HCT116 (cell line): ENCODE results near the gene TIE1. TPM values are rescaled to one million over a fixed set of nuclear protein-coding genes. Genes with fewer than 3 reads are reported as not detected.

Experiments used
- ATAC-seq: fragments of 200-7000 bp; cut with Tn5 transposase; 2 replicates; pipeline ENCODE4 v1.9.1; 2020; ENCODE audit warnings: mild to moderate bottlenecking, moderate library complexity
- BruUV-seq: library from RNA; stranded (reverse); fragments of 400-500 nt; replicated peaks from 2 replicates; lab custom pipeline; 2021; lab: Mats Ljungman, UMichigan
- CTCF ChIA-PET: fragments of 300-600 bp; sonication (Branson Sonifier 250); formaldehyde crosslinking; loops from one replicate; lab custom pipeline; 2021; ENCODE audit warnings: antibody characterized with exemption; lab: Charles Lee
- POLR2A ChIA-PET: fragments of 300-600, 350-600 bp; sonication (Branson Sonifier 250); formaldehyde crosslinking; loops from one replicate; lab custom pipeline; 2021; ENCODE audit warnings: antibody characterized with exemption; lab: Charles Lee
- RAD21 ChIA-PET, 2 experiments: fragments of 300-600 bp; sonication (Branson Sonifier 250); formaldehyde crosslinking; loops; one replicate each; lab custom pipeline; 2023; ENCODE audit warnings: low total read pairs in 2 of 2; ENCODE audit not compliant: uncharacterized antibody in 2 of 2, unreplicated experiment in 2 of 2, low non-redundant PET in 1 of 2; lab: Charles Lee
- DNase-seq: peaks from one replicate; pipeline ENCODE4 v3.0.0-alpha.2; 2010; ENCODE audit warnings: low read depth, low spot score
- H2AFZ ChIP-seq: fragments of 200-600 bp; shearing (Covaris generic), sonication (generic); 2 replicates; pipeline ENCODE4 v1.6.1; 2017; ENCODE audit warnings: low read depth, mixed run types, mixed read lengths, antibody characterized with exemption, low read length; ENCODE audit not compliant: poor library complexity, severe bottlenecking
- H3K27ac ChIP-seq: 2 replicates; pipeline ENCODE4 v1.5.1; 2012; ENCODE audit warnings: low read depth, low read length
- H3K27me3 ChIP-seq: fragments of 200-600 bp; sonication (generic); 2 replicates; pipeline ENCODE4 v1.6.1; 2016; ENCODE audit warnings: mixed run types, low read length, mixed read lengths; ENCODE audit not compliant: insufficient read depth
- H3K36me3 ChIP-seq, 2 experiments: fragments of 200-500 bp in 1 of 2; fragments of 200-600 bp in 1 of 2; sonication (Bioruptor generic) in 1 of 2; sonication (generic) in 1 of 2; 2 replicates each; pipeline versions ENCODE4 v1.5.1 to v1.6.1; 2014 to 2016; ENCODE audit warnings: low read length in 2 of 2, inconsistent platforms in 1 of 2, mixed read lengths in 1 of 2, mixed run types in 1 of 2; ENCODE audit not compliant: insufficient read depth in 2 of 2, control insufficient read depth in 1 of 2
- H3K4me1 ChIP-seq, 2 experiments: fragments of 200-600 bp in 1 of 2; sonication (generic) in 1 of 2; 2 replicates each; pipeline versions ENCODE4 v1.5.1 to v1.6.1; 2012 to 2017; ENCODE audit warnings: low read length in 2 of 2, inconsistent platforms in 1 of 2, mild to moderate bottlenecking in 1 of 2, mixed read lengths in 1 of 2, mixed run types in 1 of 2, moderate library complexity in 1 of 2; ENCODE audit not compliant: insufficient read depth in 2 of 2, control insufficient read depth in 1 of 2
- H3K4me2 ChIP-seq: fragments of 200-600 bp; sonication (generic); 2 replicates; pipeline ENCODE4 v1.6.1; 2017; ENCODE audit warnings: mixed run types, low read length, mixed read lengths
- H3K4me3 ChIP-seq, 2 experiments: fragments of 200-600 bp in 1 of 2; sonication (generic) in 1 of 2; replicated peaks in 1 of 2; 2 replicates each; pipeline ENCODE4 v1.5.1; 2011 to 2016; ENCODE audit warnings: low read length in 2 of 2, control low read depth in 1 of 2, low read depth in 1 of 2, mild to moderate bottlenecking in 1 of 2, mixed read lengths in 1 of 2, mixed run types in 1 of 2
- H3K79me2 ChIP-seq: fragments of 200-600 bp; sonication (generic); 2 replicates; pipeline ENCODE4 v1.6.1; 2017; ENCODE audit warnings: mild to moderate bottlenecking, mixed run types, low read length, moderate library complexity, mixed read lengths; ENCODE audit not compliant: insufficient read depth
- H3K9ac ChIP-seq: fragments of 200-600 bp; sonication (generic); 2 replicates; pipeline ENCODE4 v1.6.1; 2016; ENCODE audit warnings: low read length, mixed read lengths
- H3K9me2 ChIP-seq: fragments of 200-600 bp; sonication (generic), shearing (Covaris generic); 2 replicates; pipeline ENCODE4 v1.6.1; 2017; ENCODE audit warnings: mixed run types, mild to moderate bottlenecking, moderate library complexity; ENCODE audit not compliant: insufficient read depth
- H3K9me3 ChIP-seq, 2 experiments: fragments of 200-500 bp in 1 of 2; fragments of 200-600 bp in 1 of 2; sonication (Bioruptor generic) in 1 of 2; sonication (generic) in 1 of 2; 2 replicates each; pipeline ENCODE4 v1.6.1; 2014 to 2017; ENCODE audit warnings: low read length in 2 of 2, mixed read lengths in 2 of 2, inconsistent platforms in 1 of 2, low read depth in 1 of 2, mild to moderate bottlenecking in 1 of 2, mixed run types in 1 of 2, moderate library complexity in 1 of 2; ENCODE audit not compliant: control insufficient read depth in 1 of 2, insufficient read depth in 1 of 2
- H4K20me1 ChIP-seq: fragments of 200-600 bp; sonication (generic), shearing (Covaris generic); 2 replicates; pipeline ENCODE4 v1.6.1; 2017; ENCODE audit warnings: mixed run types, mild to moderate bottlenecking, moderate library complexity; ENCODE audit not compliant: insufficient read depth
- CEBPB ChIP-seq: IDR thresholded peaks from 2 replicates; pipeline ENCODE4 v1.6.1; 2012; ENCODE audit warnings: low read depth
- POLR2A ChIP-seq: IDR thresholded peaks from 2 replicates; pipeline ENCODE4 v1.7.0; 2011; ENCODE audit warnings: borderline replicate concordance; ENCODE audit not compliant: insufficient read depth, insufficient read length; ENCODE audit errors: extremely low read depth
- POLR2AphosphoS5 ChIP-seq: IDR thresholded peaks from 2 replicates; pipeline ENCODE4 v1.6.1; 2011; ENCODE audit warnings: mild to moderate bottlenecking, low read depth, low read length, moderate library complexity
- RAD21 ChIP-seq: IDR thresholded peaks from 2 replicates; pipeline ENCODE4 v1.6.1; 2012; ENCODE audit warnings: low read depth, mild to moderate bottlenecking
- SIN3A ChIP-seq: IDR thresholded peaks from 2 replicates; pipeline ENCODE4 v1.6.1; 2012; ENCODE audit warnings: low read depth
- SP1 ChIP-seq: IDR thresholded peaks from 2 replicates; pipeline ENCODE4 v1.6.1; 2012; ENCODE audit warnings: low read depth
- YY1 ChIP-seq: IDR thresholded peaks from 2 replicates; pipeline ENCODE4 v1.6.1; 2011; ENCODE audit warnings: low read length, low read depth, moderate library complexity, mild to moderate bottlenecking; ENCODE audit not compliant: insufficient replicate concordance; ENCODE audit errors: extremely low read depth
- intact Hi-C: fragments of 100-400 bp; cut with micrococcal nuclease; formaldehyde crosslinking; loops from 2 replicates; pipeline ENCODE4 v1.10.0; 2022
- total RNA-seq: library from RNA; stranded (reverse); gene quantifications from one replicate; pipeline ENCODE4 v1.2.1, GENCODE V29; 2021; ENCODE audit not compliant: unreplicated experiment
- TF ChIP-seq, protein P1 (sequence below): IDR thresholded peaks from 2 replicates; pipeline ENCODE4 v1.6.1; 2012; ENCODE audit warnings: low read depth

Gene TIE1
- total RNA-seq, 1 experiment from 2014 or later = not detected

DNA sequence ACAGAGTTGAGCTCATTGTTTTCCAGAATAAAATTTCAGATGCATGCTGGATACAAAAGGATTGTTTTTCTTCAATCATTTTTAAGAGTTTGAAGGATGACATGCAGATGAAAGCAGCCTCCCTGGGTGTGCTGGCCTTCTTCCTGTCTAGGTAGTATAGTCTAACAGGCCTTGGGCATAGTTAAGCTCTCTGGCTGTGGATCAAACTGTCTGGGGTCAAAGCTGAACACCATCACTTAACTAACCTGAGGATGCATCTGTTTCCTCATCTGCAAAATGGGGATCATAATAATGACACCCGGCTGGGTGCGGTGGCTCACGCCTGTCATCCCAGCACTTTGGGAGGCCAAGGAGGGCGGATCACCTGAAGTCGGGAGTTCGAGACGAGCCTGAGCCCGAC lies 6.0 kb upstream of the TIE1 start:
- RAD21 ChIA-PET = no interaction called here
- no peaks in the 10 kb centered on the region for H3K79me2 ChIP-seq
- BruUV-seq = no TSS peak
- peaks cover 8 to 16% of the 10 kb centered on the region in 2 experiments; a peak in 3 of 4 replicates for H3K4me1 ChIP-seq
- H3K36me3 ChIP-seq = no peaks in the 10 kb centered on the region
- CTCF ChIA-PET = interaction anchor here (1.1 to 1.9 kb wide), 2 partner anchors 9 kb away, joined by 3 to 11 read pairs; partner anchors contain the start of gene C1orf210
- no peaks in the 10 kb centered on the region for H4K20me1 ChIP-seq
- H3K4me3 ChIP-seq = no peak overlapping the region
- H3K27me3 ChIP-seq = no peaks in the 10 kb centered on the region
- TF ChIP-seq, protein P1, sequence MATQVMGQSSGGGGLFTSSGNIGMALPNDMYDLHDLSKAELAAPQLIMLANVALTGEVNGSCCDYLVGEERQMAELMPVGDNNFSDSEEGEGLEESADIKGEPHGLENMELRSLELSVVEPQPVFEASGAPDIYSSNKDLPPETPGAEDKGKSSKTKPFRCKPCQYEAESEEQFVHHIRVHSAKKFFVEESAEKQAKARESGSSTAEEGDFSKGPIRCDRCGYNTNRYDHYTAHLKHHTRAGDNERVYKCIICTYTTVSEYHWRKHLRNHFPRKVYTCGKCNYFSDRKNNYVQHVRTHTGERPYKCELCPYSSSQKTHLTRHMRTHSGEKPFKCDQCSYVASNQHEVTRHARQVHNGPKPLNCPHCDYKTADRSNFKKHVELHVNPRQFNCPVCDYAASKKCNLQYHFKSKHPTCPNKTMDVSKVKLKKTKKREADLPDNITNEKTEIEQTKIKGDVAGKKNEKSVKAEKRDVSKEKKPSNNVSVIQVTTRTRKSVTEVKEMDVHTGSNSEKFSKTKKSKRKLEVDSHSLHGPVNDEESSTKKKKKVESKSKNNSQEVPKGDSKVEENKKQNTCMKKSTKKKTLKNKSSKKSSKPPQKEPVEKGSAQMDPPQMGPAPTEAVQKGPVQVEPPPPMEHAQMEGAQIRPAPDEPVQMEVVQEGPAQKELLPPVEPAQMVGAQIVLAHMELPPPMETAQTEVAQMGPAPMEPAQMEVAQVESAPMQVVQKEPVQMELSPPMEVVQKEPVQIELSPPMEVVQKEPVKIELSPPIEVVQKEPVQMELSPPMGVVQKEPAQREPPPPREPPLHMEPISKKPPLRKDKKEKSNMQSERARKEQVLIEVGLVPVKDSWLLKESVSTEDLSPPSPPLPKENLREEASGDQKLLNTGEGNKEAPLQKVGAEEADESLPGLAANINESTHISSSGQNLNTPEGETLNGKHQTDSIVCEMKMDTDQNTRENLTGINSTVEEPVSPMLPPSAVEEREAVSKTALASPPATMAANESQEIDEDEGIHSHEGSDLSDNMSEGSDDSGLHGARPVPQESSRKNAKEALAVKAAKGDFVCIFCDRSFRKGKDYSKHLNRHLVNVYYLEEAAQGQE = no peak
- TF ChIP-seq POLR2AphosphoS5 (no peak), SIN3A (no peak), SP1 (no peak), POLR2A (no peak), RAD21 (no peak), CEBPB (no peak), YY1 (no peak)
- ATAC-seq (no peak), DNase-seq (no peak)
- intact Hi-C loops = no loop called here
- POLR2A ChIA-PET = interaction anchor here (0.9 to 2.0 kb wide), 2 partner anchors 9 to 64 kb away, joined by 5 to 12 read pairs; partner anchors contain the start of gene C1orf210
- no peaks in the 10 kb centered on the region for H3K9me2 ChIP-seq
- no peak overlapping the region for H3K9ac ChIP-seq
- H2AFZ ChIP-seq = no peak overlapping the region
- no peak overlapping the region for H3K27ac ChIP-seq
- no peaks in the 10 kb centered on the region for H3K9me3 ChIP-seq
- peak overlapping the region; percentile 28 for H3K4me2 ChIP-seq
